ENCODE results near the gene KCNQ1. TPM values are rescaled to one million over a fixed set of nuclear protein-coding genes. Genes with fewer than 3 reads are reported as not detected.

KCNQ1 gene
- total and polyA plus RNA-seq, 7 donors = 1.1 to 25.2 (median 3.8) TPM

DNA sequence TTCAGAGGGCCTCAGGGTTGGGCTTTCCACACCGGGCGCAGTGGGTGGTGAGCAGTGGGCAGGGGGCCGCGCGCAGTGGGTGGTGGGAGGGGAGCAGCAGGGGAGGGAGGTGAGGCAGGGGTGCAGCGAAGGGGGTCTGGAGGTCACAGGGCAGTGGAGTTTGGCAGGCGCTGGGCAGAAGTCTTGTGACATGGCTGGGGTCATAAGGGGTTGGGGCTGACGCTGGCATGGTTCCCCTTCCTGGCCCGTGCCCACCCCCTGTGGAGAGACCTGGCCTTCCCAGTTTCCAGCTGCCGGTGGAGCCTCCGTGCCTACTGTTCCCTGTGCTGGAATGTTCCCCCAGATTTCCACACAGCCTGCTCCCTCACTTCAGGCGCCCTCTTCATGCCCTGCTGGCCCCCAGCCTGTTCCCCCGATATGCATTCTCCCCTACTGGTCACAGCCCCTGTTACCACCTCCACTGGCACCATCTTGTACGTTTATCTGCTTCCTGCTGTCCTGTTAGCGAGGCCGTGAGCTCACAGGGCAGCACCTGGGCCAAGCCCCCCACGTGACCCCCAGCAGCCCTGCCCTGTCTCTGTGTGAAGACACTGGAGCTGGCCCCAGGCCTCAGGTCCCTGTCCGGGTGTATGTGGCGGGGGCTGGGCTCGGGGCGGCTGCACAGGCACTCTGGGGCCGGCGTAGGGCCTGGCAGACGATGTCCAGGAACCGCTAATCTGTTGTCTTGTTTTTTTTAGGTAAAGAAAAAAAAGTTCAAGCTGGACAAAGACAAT, 143.4 kb downstream of the KCNQ1 start:
- WGBS, 2 donors = 89 to 92% methylated on average over 25 of the region's 25 CpGs
- TF ChIP-seq CTCF (IDR thresholded peaks at IDR 0.05) = no peak
- TF ChIP-seq EP300 (IDR thresholded peaks at IDR 0.05) = no peak
- TF ChIP-seq POLR2A (IDR thresholded peaks at IDR 0.05) = no peak
- TF ChIP-seq POLR2AphosphoS5 (IDR thresholded peaks at IDR 0.05) = no peak
- H3K4me1 ChIP-seq = peaks cover 0 to 8% (median 2%) of the 10 kb centered on the region in 4 donors
- peaks cover 0 to 5% (median 0%) of the 10 kb centered on the region in 3 donors for H3K27me3 ChIP-seq
- peak; percentile 59 for DNase-seq
- H3K4me3 ChIP-seq = no peak overlapping the region
- intact Hi-C loops (cut with DNase I) = no loop called here
- H3K36me3 ChIP-seq = no peaks in the 10 kb centered on the region
- no peaks in the 10 kb centered on the region for H3K9me3 ChIP-seq
- no peak overlapping the region for H3K27ac ChIP-seq

DNA sequence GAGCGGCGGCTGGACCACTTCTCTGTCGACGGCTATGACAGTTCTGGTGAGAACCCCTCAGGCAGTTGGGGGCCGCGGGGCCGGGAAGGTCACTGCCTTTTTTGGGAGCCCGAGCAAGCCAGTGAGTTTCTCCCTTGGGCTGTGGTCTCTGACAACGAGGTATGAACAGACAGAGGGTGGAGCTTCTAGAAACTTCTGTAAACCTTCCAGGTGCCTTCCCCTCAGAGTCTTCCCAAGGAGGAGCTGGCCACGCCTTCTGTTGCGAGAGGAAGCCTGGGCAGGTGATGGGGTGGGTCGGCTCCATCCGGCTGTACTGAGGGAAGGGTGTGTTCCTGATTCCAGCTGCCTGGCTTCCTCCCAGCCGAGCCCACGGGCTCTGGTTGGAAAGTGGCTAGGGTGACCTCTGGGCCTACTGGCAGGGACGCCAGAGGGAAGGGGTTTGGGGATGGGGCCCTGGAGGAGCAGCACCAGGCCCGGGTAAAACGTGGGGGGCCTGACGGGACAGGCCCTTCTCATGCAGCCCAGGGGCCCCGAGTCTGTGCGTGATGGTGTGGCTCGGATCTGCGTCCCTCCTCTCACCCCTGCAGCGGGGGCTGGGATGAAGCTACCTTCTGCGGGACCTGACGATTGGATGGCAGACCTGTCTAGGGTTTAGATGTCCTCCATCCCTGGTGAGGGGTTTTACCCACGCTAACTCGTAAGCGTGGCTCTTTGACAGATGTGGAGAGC, 144.2 kb downstream of the KCNQ1 start:
- H3K27me3 ChIP-seq = peaks cover 0 to 5% (median 0%) of the 10 kb centered on the region in 3 donors
- no peak overlapping the region for H3K27ac ChIP-seq
- H3K9me3 ChIP-seq = no peaks in the 10 kb centered on the region
- 67 to 82% methylated on average over 29 of the region's 29 CpGs for WGBS, 2 donors
- H3K4me1 ChIP-seq = peaks cover 0 to 8% (median 2%) of the 10 kb centered on the region in 4 donors
- TF ChIP-seq POLR2A (IDR thresholded peaks at IDR 0.05) (no peak), EP300 (IDR thresholded peaks at IDR 0.05) (no peak), POLR2AphosphoS5 (IDR thresholded peaks at IDR 0.05) (no peak), CTCF (IDR thresholded peaks at IDR 0.05) (no peak)
- H3K4me3 ChIP-seq = no peak overlapping the region
- intact Hi-C loops (cut with DNase I) = no loop called here
- DNase-seq = no peak
- no peaks in the 10 kb centered on the region for H3K36me3 ChIP-seq

DNA sequence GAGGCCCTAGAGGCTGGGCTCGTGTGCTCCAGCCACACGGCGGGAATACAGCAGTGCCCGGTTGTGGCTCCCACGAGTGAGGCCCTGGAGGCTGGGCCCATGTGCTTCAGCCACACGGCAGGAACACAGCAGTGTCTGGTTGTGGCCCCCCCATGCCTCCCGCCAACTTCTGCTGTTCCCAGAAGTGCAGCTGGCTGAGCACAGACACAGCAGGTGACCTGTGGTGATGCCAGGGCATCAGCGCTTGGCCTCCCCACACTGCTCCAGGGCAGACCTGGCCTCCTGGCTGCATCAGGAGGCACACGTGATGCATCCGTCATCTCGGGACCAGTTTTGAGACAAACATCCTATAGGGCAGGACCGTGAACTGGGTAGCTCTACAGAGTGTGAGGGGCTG, 144.7 kb downstream of the KCNQ1 start:
- no peak for DNase-seq
- no peaks in the 10 kb centered on the region for H3K36me3 ChIP-seq
- H3K27ac ChIP-seq = no peak overlapping the region

More for the DNA sequence above, 144.7 kb downstream of the KCNQ1 start:
- no peak for TF ChIP-seq POLR2AphosphoS5 (IDR thresholded peaks at IDR 0.05)
- no peak for TF ChIP-seq CTCF (IDR thresholded peaks at IDR 0.05)
- no peak for TF ChIP-seq POLR2A (IDR thresholded peaks at IDR 0.05)
- no peak for TF ChIP-seq EP300 (IDR thresholded peaks at IDR 0.05)
- no peaks in the 10 kb centered on the region for H3K9me3 ChIP-seq
- no peak overlapping the region for H3K4me3 ChIP-seq
- WGBS, 2 donors = 92 to 93% methylated on average over 12 of the region's 12 CpGs
- peaks cover 0 to 8% (median 2%) of the 10 kb centered on the region in 4 donors for H3K4me1 ChIP-seq
- peaks cover 0 to 5% (median 0%) of the 10 kb centered on the region in 3 donors for H3K27me3 ChIP-seq
- intact Hi-C loops (cut with DNase I) = no loop called here

All from sigmoid colon (tissue), 7 donors.